ENCODE data around the gene COL5A3. TPM values are rescaled to one million over a fixed set of nuclear protein-coding genes. Genes with fewer than 3 reads are reported as not detected.

Gene COL5A3
- 0.29 and 0.53 TPM in 2 replicates for total RNA-seq

GRCh38 chr19:10010247-10010691, at the start of gene COL5A3:
TSS of gene COL5A3 (minus strand) at chr19:10010504. CDS start at chr19:10010385, 119 bp downstream.

GRCh38 chr19:10013316-10013715, 3.0 kb upstream of the COL5A3 start, which contains the start of gene RDH8:
TSS of gene RDH8 (plus strand) at chr19:10013483. CDS start at chr19:10013498, 15 bp downstream.

GRCh38 chr19:9936326-9937000, 73.8 kb downstream of the COL5A3 start, which contains the start of gene OLFM2:
TSS of gene OLFM2 (minus strand) at chr19:9936515. CDS start at chr19:9936366, 149 bp downstream.

Other genes starting within 250 kb of the COL5A3 start
- gene ZNF846, start 241.8 kb downstream of the COL5A3 start, total RNA-seq = 0.58 and 12.1 TPM in 2 replicates
- 26.2 and 27.7 TPM in 2 replicates for gene FBXL12, start 191.4 kb downstream of the COL5A3 start, total RNA-seq
- gene UBL5, start 182.6 kb downstream of the COL5A3 start, total RNA-seq = 682 and 785 TPM in 2 replicates
- gene PIN1, start 175.2 kb downstream of the COL5A3 start, total RNA-seq = 158 and 163 TPM in 2 replicates
- not detected in 2 replicates for gene OLFM2, start 74.0 kb downstream of the COL5A3 start, total RNA-seq
- not detected in 2 replicates for gene RDH8, start 3.0 kb upstream of the COL5A3 start, total RNA-seq
- 12.1 and 15.3 TPM in 2 replicates for gene SHFL, start 75.8 kb upstream of the COL5A3 start, total RNA-seq
- gene ANGPTL6, start 92.2 kb upstream of the COL5A3 start, total RNA-seq = not detected in 2 replicates
- 26.5 and 30.5 TPM in 2 replicates for gene PPAN, start 95.9 kb upstream of the COL5A3 start, total RNA-seq
- under 0.01 and 4.6 TPM in 2 replicates for gene P2RY11, start 101.2 kb upstream of the COL5A3 start, total RNA-seq
- gene EIF3G, start 109.4 kb upstream of the COL5A3 start, total RNA-seq = 299 and 319 TPM in 2 replicates
- gene DNMT1, start 184.4 kb upstream of the COL5A3 start, total RNA-seq = 81.2 and 82.7 TPM in 2 replicates
- gene S1PR2, start 220.8 kb upstream of the COL5A3 start, total RNA-seq = 8.1 and 8.5 TPM in 2 replicates
- gene MRPL4, start 241.7 kb upstream of the COL5A3 start, total RNA-seq = 140 and 145 TPM in 2 replicates